Endothelial cell of umbilical vein (primary cell): ENCODE results near the gene FECH. TPM values are rescaled to one million over a fixed set of nuclear protein-coding genes. Genes with fewer than 3 reads are reported as not detected.

Experiments used
- BruUV-seq: library from RNA; stranded (reverse); fragments of 400-500 nt; replicated peaks from 2 replicates; lab custom pipeline; 2021; lab: Mats Ljungman, UMichigan
- CTCF ChIA-PET: fragments of 300-600, 350-600 bp; sonication (Branson Sonifier 250); formaldehyde crosslinking; loops from one replicate; lab custom pipeline; 2021; ENCODE audit warnings: antibody characterized with exemption, inconsistent platforms; lab: Charles Lee
- POLR2A ChIA-PET: fragments of 300-600, 350-600 bp; sonication (Branson Sonifier 250); formaldehyde crosslinking; loops from one replicate; lab custom pipeline; 2021; ENCODE audit warnings: antibody characterized with exemption, inconsistent platforms; lab: Charles Lee
- DNase-seq: peaks from one replicate; pipeline ENCODE4 v3.0.0-alpha.2; 2011; ENCODE audit warnings: low read depth, low spot score
- FAIRE-seq: peaks from 2 replicates; lab custom pipeline; 2011; peaks lifted over from hg19 to GRCh38; lab: Jason Lieb, UNC
- H2AFZ ChIP-seq: 2 replicates; pipeline ENCODE4 v1.6.0; 2012; ENCODE audit warnings: low read depth, low read length, control low read depth, inconsistent platforms
- H3K27ac ChIP-seq: 2 replicates; pipeline ENCODE4 v1.5.1; 2011; ENCODE audit warnings: low read depth, mild to moderate bottlenecking, control low read depth, low read length, moderate library complexity; ENCODE audit not compliant: insufficient read depth
- H3K27me3 ChIP-seq, 2 experiments: 2 replicates each; pipeline versions ENCODE4 v1.6.0 to v1.6.1; 2011; ENCODE audit warnings: low read length in 2 of 2, mixed read lengths in 1 of 2; ENCODE audit not compliant: control insufficient read depth in 2 of 2, insufficient read depth in 2 of 2
- H3K36me3 ChIP-seq, 2 experiments: 2 replicates in 1 of 2; 3 replicates in 1 of 2; pipeline ENCODE4 v1.5.1; 2011; ENCODE audit warnings: low read length in 2 of 2, mild to moderate bottlenecking in 1 of 2, moderate library complexity in 1 of 2; ENCODE audit not compliant: control insufficient read depth in 2 of 2, insufficient read depth in 2 of 2; ENCODE audit errors: extremely low read depth in 1 of 2
- H3K4me1 ChIP-seq: 3 replicates; pipeline ENCODE4 v1.5.1; 2011; ENCODE audit warnings: mild to moderate bottlenecking, low read length; ENCODE audit not compliant: control insufficient read depth, insufficient read depth; ENCODE audit errors: extremely low read depth
- H3K4me2 ChIP-seq: 2 replicates; pipeline ENCODE4 v1.6.1; 2011; ENCODE audit warnings: low read length, control low read depth, mixed read lengths; ENCODE audit not compliant: insufficient read depth
- H3K4me3 ChIP-seq, 3 experiments: fragments of 200-600 bp in 1 of 3; sonication (generic), shearing (Covaris generic) in 1 of 3; replicated peaks in 1 of 3; 2 replicates each; pipeline ENCODE4 v1.5.1; 2011 to 2016; ENCODE audit warnings: control low read depth in 3 of 3, low read length in 3 of 3, mild to moderate bottlenecking in 2 of 3, inconsistent platforms in 1 of 3, low read depth in 1 of 3, moderate library complexity in 1 of 3; ENCODE audit not compliant: insufficient read depth in 1 of 3
- H3K79me2 ChIP-seq: 2 replicates; pipeline ENCODE4 v1.6.0; 2012; ENCODE audit warnings: low read length, inconsistent platforms; ENCODE audit not compliant: control insufficient read depth, insufficient read depth
- H3K9ac ChIP-seq: replicated peaks from 2 replicates; pipeline ENCODE3; 2011; ENCODE audit warnings: low read length, control low read depth; ENCODE audit not compliant: insufficient read depth; ENCODE audit errors: extremely low read depth
- H3K9me1 ChIP-seq: replicated peaks from 3 replicates; pipeline ENCODE4 v1.6.0; 2011; ENCODE audit warnings: mild to moderate bottlenecking, low read length; ENCODE audit not compliant: control insufficient read depth, insufficient read depth; ENCODE audit errors: extremely low read depth
- H3K9me3 ChIP-seq: replicated peaks from 2 replicates; pipeline ENCODE4 v1.5.1; 2012; ENCODE audit warnings: low read length, inconsistent platforms; ENCODE audit not compliant: control insufficient read depth, insufficient read depth
- H4K20me1 ChIP-seq: replicated peaks from 2 replicates; pipeline ENCODE3; 2011; ENCODE audit warnings: mild to moderate bottlenecking, low read length; ENCODE audit not compliant: control insufficient read depth, insufficient read depth; ENCODE audit errors: extremely low read depth
- EZH2 ChIP-seq: IDR thresholded peaks from 2 replicates; pipeline ENCODE4 v1.6.1; 2012; ENCODE audit warnings: borderline replicate concordance, low read depth, mild to moderate bottlenecking, moderate library complexity, low read length, inconsistent platforms; ENCODE audit not compliant: severe bottlenecking
- FOS ChIP-seq: IDR thresholded peaks from 2 replicates; pipeline ENCODE4 v1.6.1; 2011; ENCODE audit warnings: mild to moderate bottlenecking, low read length, moderate library complexity, borderline replicate concordance; ENCODE audit not compliant: insufficient read depth
- GATA2 ChIP-seq: IDR thresholded peaks from 2 replicates; pipeline ENCODE4 v1.7.0; 2011; ENCODE audit warnings: low read depth, mild to moderate bottlenecking, moderate library complexity, mixed read lengths, low read length; ENCODE audit not compliant: insufficient read length, insufficient read depth
- JUN ChIP-seq: IDR thresholded peaks from 2 replicates; pipeline ENCODE4 v1.6.1; 2011; ENCODE audit warnings: borderline replicate concordance, low read depth; ENCODE audit not compliant: insufficient read length, insufficient read depth
- MYC ChIP-seq: IDR thresholded peaks from one replicate; pipeline ENCODE4 v1.6.1; 2011; ENCODE audit warnings: mild to moderate bottlenecking, low read depth, low read length
- POLR2A ChIP-seq: IDR thresholded peaks from 2 replicates; pipeline ENCODE4 v1.6.1; 2012; ENCODE audit warnings: low read depth, mild to moderate bottlenecking, control low read depth, low read length
- POLR2AphosphoS5 ChIP-seq: IDR thresholded peaks from 2 replicates; pipeline ENCODE4 v1.6.1; 2012; ENCODE audit warnings: low read depth, mild to moderate bottlenecking, control low read depth, low read length, moderate library complexity; ENCODE audit not compliant: insufficient read depth
- dilution Hi-C: fragments of 300-500 bp; cut with MboI; formaldehyde crosslinking; loops from one replicate; pipeline ENCODE4 v1.15.0; 2019; ENCODE audit warnings: low sequenced_read_pairs; ENCODE audit not compliant: extremely low pct_ligation_motif_present
- intact Hi-C: fragments of 100-400 bp; cut with micrococcal nuclease; formaldehyde crosslinking; loops from one replicate; pipeline ENCODE4 v1.10.0; 2022
- polyA plus RNA-seq, 4 experiments: library from polyadenylated mRNA; depleted of rRNA in 3 of 4; stranded (reverse) in 3 of 4; unstranded in 1 of 4; fragments of >200 nt; gene quantifications; 2 replicates each; pipeline versions ENCODE4 v1.2.1 to v1.2.3, GENCODE V29; 2011 to 2012; ENCODE audit warnings: missing spikeins in 1 of 4
- total RNA-seq: library from RNA; stranded (reverse); gene quantifications from 2 replicates; pipeline ENCODE4 v1.2.3, GENCODE V29; 2021
- TF ChIP-seq, protein P1 (sequence below): IDR thresholded peaks from 2 replicates; pipeline ENCODE4 v1.6.1; 2011; ENCODE audit not compliant: insufficient read depth, insufficient read length
- TF ChIP-seq, protein P2 (sequence below), 2 donors: IDR thresholded peaks; 1 replicate in 1 of 2; 2 replicates in 1 of 2; pipeline ENCODE4 v1.5.1; 2011; ENCODE audit warnings: low read length in 2 of 2, mild to moderate bottlenecking in 2 of 2, moderate library complexity in 2 of 2, control low read depth in 1 of 2, inconsistent platforms in 1 of 2, low read depth in 1 of 2; ENCODE audit not compliant: insufficient read depth in 1 of 2; ENCODE audit errors: extremely low read depth in 1 of 2

The FECH gene
- total and polyA plus RNA-seq, 2 donors (not counting 3 experiments of a cell fraction or from before 2014, with no cell fraction given): 25.3 to 27.9 TPM

DNA sequence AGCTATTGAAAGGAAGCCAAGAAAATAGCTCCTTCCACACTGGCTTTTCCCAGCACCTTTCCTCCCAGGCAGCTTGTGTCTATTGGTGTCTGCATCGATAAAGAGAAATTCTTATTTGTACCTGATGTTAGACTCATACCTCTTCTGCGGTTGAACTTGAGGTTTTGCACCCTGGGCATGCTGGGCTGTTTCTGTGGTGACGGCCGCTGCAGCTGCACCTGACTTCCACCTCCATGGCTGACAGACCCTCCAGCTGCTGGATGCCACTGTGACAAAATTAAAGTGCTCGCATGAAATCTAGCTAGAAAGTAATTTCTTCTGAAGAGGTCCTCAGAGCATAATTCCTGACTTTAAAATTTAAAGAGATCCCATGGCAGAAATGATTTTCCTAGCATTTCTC, 6.6 kb downstream of the FECH start:
- POLR2A ChIA-PET: no interaction called here
- Histone ChIP-seq H3K9me3 (no peaks in the 10 kb centered on the region), H3K9me1 (no peaks in the 10 kb centered on the region), H3K9ac (no peak overlapping the region), H3K27ac (no peak overlapping the region), H3K4me2 (no peak overlapping the region), H4K20me1 (no peaks in the 10 kb centered on the region), H3K79me2 (no peaks in the 10 kb centered on the region), H3K27me3 (no peaks in the 10 kb centered on the region), H3K4me1 (no peaks in the 10 kb centered on the region), H3K4me3 (no peak overlapping the region), H3K36me3 (peaks cover 0 to 8% of the 10 kb centered on the region in 2 experiments), H2AFZ (no peak overlapping the region)
- intact Hi-C loops: no loop called here
- no peak for DNase-seq
- TF ChIP-seq, protein P1, sequence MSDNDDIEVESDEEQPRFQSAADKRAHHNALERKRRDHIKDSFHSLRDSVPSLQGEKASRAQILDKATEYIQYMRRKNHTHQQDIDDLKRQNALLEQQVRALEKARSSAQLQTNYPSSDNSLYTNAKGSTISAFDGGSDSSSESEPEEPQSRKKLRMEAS: no peak
- TF ChIP-seq FOS (no peak), EZH2 (no peak)
- dilution Hi-C loops: no loop called here
- BruUV-seq: no TSS peak
- FAIRE-seq: no peak
- CTCF ChIA-PET: no interaction called here

DNA sequence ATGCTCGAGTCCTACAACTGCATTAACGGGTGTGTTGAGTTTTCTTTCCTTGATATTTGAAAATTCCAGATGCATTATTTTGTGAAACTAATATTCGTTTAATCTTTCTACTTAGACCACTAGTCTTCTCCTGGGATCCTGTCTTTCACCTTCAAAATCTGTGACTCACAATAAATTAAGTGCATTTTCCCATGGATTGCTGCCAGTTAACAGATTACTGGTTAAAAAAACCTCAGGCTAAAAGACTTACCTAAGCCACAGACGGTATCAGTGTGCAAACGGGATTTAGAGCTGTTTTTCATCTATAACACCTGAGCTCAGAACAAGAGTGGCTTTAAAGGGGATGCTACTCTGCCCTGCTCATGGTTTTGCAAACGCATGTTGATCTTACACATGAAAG, 10.2 kb downstream of the FECH start:
- no peaks in the 10 kb centered on the region for H3K4me1 ChIP-seq
- no peak overlapping the region for H3K4me2 ChIP-seq
- no peaks in the 10 kb centered on the region for H3K9me3 ChIP-seq
- H2AFZ ChIP-seq: no peak overlapping the region
- no peak overlapping the region for H3K27ac ChIP-seq
- H3K36me3 ChIP-seq: peaks cover 6 to 10% of the 10 kb centered on the region in 2 experiments
- dilution Hi-C loops: no loop called here
- BruUV-seq: no TSS peak
- ChIA-PET POLR2A (no interaction called here), CTCF (interaction anchor here (1.0 kb wide), 1 partner anchor 14 kb away, joined by 4 read pairs; no protein-coding TSS in a partner anchor)
- intact Hi-C loops: no loop called here
- no peak for TF ChIP-seq POLR2AphosphoS5
- TF ChIP-seq, protein P2, sequence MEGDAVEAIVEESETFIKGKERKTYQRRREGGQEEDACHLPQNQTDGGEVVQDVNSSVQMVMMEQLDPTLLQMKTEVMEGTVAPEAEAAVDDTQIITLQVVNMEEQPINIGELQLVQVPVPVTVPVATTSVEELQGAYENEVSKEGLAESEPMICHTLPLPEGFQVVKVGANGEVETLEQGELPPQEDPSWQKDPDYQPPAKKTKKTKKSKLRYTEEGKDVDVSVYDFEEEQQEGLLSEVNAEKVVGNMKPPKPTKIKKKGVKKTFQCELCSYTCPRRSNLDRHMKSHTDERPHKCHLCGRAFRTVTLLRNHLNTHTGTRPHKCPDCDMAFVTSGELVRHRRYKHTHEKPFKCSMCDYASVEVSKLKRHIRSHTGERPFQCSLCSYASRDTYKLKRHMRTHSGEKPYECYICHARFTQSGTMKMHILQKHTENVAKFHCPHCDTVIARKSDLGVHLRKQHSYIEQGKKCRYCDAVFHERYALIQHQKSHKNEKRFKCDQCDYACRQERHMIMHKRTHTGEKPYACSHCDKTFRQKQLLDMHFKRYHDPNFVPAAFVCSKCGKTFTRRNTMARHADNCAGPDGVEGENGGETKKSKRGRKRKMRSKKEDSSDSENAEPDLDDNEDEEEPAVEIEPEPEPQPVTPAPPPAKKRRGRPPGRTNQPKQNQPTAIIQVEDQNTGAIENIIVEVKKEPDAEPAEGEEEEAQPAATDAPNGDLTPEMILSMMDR (IDR thresholded peaks at IDR 0.05; ENCODE audit: extremely low read depth in 1 of 2, insufficient read depth in 1 of 2, low read depth in 1 of 2, low read length in 2 of 2): no peak
- no peak for TF ChIP-seq EZH2
- TF ChIP-seq MYC: no peak
- TF ChIP-seq GATA2: no peak
- TF ChIP-seq, protein P1: no peak
- TF ChIP-seq FOS: no peak
- no peak for TF ChIP-seq JUN
- no peak for TF ChIP-seq POLR2A
- no peak for DNase-seq
- H3K27me3 ChIP-seq: no peaks in the 10 kb centered on the region
- FAIRE-seq: no peak
- no peaks in the 10 kb centered on the region for H3K79me2 ChIP-seq
- no peak overlapping the region for H3K4me3 ChIP-seq
- H3K9ac ChIP-seq: no peak overlapping the region
- H3K9me1 ChIP-seq: no peaks in the 10 kb centered on the region
- no peaks in the 10 kb centered on the region for H4K20me1 ChIP-seq
